ENCODE results near the gene SLC39A10. TPM values are rescaled to one million over a fixed set of nuclear protein-coding genes. Genes with fewer than 3 reads are reported as not detected.
A peak's percentile ranks its signal among the peaks of the same experiment; 100 is the strongest.

SLC39A10 gene
- total RNA-seq (10 to 100 TPM; 34.7 to 43.4 TPM), polyA plus RNA-seq (ENCODE audit: insufficient read depth, low read depth, low replicate concordance) (23.3 TPM)
- long read RNA-seq, donor 1, full-length matches to known transcripts, result 5 of 19 reads
- long read RNA-seq, donor 1, partial matches to known transcripts, result 14 of 19 reads
- long read RNA-seq, donor 1, other reads (novel, unspliced or antisense), result 0 of 19 reads
- long read RNA-seq, donor 2, full-length matches to known transcripts, result 3 of 14 reads
- long read RNA-seq, donor 2, partial matches to known transcripts, result 11 of 14 reads
- long read RNA-seq, donor 2, other reads (novel, unspliced or antisense), result 0 of 14 reads

- Histone ChIP-seq H3K4me3 (peak within 1 kb of the TSS; percentile 90 to 94), H3K4me1 (peaks cover 13% of the 10 kb centered on the region), H3K27ac (peak within 1 kb of the TSS; percentile 98 to 99), H3K36me3 (ENCODE audit: low read depth, missing control alignments) (no peaks in the 10 kb centered on the region), H3K27me3 (no peaks in the 10 kb centered on the region), H3K9me3 (no peaks in the 10 kb centered on the region)
- DNase-seq, result peak; percentile 98
- WGBS, 2 donors, result 0% methylated on average over 22 to 64 of the region's 85 CpGs
- intact Hi-C loops (cut with DNase I; ENCODE audit: low total_unique reads), result no loop called here
- TF ChIP-seq POLR2A (IDR thresholded peaks at IDR 0.05), result peak; percentile 72
- TF ChIP-seq, protein P1, sequence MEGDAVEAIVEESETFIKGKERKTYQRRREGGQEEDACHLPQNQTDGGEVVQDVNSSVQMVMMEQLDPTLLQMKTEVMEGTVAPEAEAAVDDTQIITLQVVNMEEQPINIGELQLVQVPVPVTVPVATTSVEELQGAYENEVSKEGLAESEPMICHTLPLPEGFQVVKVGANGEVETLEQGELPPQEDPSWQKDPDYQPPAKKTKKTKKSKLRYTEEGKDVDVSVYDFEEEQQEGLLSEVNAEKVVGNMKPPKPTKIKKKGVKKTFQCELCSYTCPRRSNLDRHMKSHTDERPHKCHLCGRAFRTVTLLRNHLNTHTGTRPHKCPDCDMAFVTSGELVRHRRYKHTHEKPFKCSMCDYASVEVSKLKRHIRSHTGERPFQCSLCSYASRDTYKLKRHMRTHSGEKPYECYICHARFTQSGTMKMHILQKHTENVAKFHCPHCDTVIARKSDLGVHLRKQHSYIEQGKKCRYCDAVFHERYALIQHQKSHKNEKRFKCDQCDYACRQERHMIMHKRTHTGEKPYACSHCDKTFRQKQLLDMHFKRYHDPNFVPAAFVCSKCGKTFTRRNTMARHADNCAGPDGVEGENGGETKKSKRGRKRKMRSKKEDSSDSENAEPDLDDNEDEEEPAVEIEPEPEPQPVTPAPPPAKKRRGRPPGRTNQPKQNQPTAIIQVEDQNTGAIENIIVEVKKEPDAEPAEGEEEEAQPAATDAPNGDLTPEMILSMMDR (IDR thresholded peaks at IDR 0.05), result peak; percentile 17 to 55 (median 53)
Measured at GRCh38 chr2:195656859-195657633, at the start of gene SLC39A10. Gene SLC39A10 (plus strand): TSS chr2:195657226. CDS start chr2:195680043, 22,817 bp downstream.

DNA sequence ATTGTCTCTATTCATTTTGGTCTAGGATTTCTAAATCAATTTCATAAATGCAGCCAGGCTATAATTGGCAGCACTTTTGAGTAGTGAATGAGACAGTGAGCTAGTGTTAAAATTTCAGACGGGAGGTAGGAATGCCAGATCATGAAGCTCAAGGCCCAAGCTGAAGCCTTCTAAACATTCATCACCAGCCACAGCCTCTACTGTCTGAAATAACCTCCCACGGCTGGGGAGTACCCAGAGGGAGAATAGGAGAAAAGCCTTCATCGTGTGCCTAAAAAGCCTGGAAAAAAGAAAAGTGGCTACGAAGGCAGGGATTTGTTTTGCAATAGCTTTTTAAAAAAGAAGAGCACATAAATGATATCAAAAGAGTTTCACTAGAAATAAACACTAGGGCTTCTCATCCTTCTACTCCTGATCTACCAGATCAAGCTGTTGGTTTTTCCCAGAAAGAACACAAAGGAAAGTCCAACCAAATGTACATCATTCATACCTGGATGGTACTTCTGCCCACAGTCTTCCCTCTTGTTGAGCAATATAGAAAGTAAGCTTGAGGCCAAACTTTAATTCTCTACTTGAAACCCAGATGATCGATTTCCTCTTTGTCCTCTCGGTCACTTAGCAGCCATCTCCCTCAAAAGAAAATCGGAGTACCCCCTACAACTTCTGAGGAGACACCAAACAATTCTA, 48.1 kb upstream of the SLC39A10 start:
- Histone ChIP-seq H3K9me3 (no peaks in the 10 kb centered on the region), H3K4me1 (peaks cover 9% of the 10 kb centered on the region), H3K36me3 (ENCODE audit: low read depth, missing control alignments) (no peaks in the 10 kb centered on the region), H3K27ac (no peak overlapping the region), H3K27me3 (no peaks in the 10 kb centered on the region), H3K4me3 (no peak overlapping the region)
- WGBS, 2 donors, result 69 to 77% methylated on average over 7 of the region's 7 CpGs
- intact Hi-C loops (cut with DNase I; ENCODE audit: low total_unique reads), result no loop called here
- no peak for TF ChIP-seq POLR2A (IDR thresholded peaks at IDR 0.05)
- TF ChIP-seq, protein P1 (IDR thresholded peaks at IDR 0.05), result no peak
- DNase-seq, result no peak

- Histone ChIP-seq H3K27ac (no peak overlapping the region), H3K4me1 (peaks cover 10% of the 10 kb centered on the region), H3K36me3 (ENCODE audit: low read depth, missing control alignments) (no peaks in the 10 kb centered on the region), H3K9me3 (no peaks in the 10 kb centered on the region), H3K27me3 (no peaks in the 10 kb centered on the region), H3K4me3 (no peak overlapping the region)
- intact Hi-C loops (cut with DNase I; ENCODE audit: low total_unique reads), result no loop called here
- DNase-seq, result no peak
- no peak for TF ChIP-seq POLR2A (IDR thresholded peaks at IDR 0.05)
- TF ChIP-seq, protein P1 (IDR thresholded peaks at IDR 0.05), result no peak
Measured at GRCh38 chr2:195610717-195611116, 46.3 kb upstream of the SLC39A10 start.

DNA sequence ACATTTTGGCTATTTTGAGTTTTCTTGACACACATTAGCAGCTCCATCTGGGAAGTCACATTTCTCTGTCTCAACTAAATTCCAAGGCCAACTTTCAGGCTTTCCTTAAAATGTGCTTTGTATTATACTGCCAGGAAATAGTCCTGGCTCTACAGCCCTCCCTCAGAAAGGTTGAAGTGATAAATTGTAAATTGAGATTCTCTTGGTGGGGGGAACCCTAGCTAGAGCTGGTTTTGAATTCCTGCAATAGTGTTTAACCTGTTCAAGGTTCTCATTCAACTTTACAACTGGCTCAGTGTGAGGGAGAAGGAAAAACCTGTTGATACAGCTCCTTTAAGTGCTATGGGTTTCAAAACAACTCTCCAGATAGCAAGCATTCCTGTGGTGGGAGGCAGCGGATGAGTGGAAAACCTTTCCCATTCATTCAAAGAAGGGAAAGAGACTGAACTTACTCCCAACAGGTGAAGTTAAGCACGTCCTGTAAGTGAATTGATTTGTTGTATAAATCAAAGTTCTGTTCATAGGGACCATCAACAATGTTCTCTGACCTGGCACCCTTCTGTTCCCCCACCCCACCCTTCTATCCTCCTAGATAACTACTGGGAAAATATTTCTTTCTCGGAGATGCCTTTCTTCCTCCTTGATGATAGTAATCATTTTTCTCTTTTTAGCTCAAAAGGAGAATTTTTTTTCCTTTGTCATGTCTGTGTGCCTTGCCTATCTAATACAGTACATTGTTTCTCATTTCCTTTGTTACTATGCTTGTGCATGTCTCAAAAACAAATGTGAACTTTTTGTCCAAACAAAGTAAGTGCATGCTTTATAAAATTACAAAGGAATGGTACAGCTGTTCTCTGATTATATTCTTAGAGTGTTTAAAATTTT, 44.2 kb upstream of the SLC39A10 start:
- intact Hi-C loops (cut with DNase I; ENCODE audit: low total_unique reads), result no loop called here
- Histone ChIP-seq H3K9me3 (no peaks in the 10 kb centered on the region), H3K4me1 (peaks cover 10% of the 10 kb centered on the region), H3K4me3 (no peak overlapping the region), H3K36me3 (ENCODE audit: low read depth, missing control alignments) (no peaks in the 10 kb centered on the region), H3K27me3 (no peaks in the 10 kb centered on the region), H3K27ac (peak overlapping the region in 1 of 2 donors; percentile 14)
- DNase-seq, result no peak
- WGBS, 2 donors, result 34 to 35% methylated on average over 3 of the region's 3 CpGs
- TF ChIP-seq, protein P1 (IDR thresholded peaks at IDR 0.05), result no peak
- no peak for TF ChIP-seq POLR2A (IDR thresholded peaks at IDR 0.05)
